Measurements from ENCODE around the gene TUBGCP2.

The TUBGCP2 gene

DNA sequence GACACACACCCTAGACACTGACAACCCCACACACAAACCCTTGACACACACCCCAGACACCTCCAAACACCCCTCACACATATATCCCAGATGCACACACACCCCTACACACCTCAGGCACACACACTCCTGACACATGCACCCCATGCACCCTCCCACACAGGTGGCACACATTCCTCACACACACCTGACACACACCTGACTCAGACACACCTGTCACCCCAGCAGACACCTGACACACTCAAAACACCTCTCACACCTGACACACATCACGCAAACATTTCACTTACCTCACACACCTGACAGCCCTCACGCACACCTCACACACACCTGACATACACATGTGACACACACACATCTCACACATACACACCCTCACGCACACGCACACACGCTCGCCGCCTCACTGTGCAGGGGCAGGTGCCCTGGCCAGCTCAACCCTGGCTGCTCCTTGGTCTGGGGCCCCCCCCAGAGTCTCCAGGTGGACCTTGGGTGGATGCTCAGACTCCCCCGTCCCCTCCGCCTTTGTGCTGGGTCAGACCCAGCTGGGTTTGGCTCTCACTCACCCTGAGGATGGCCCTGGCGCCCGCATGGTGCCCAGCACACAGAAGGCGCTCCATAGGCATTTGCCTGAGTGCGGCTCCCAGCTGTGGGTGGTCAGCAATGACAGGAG is 31.2 kb upstream of the TUBGCP2 start:
- no peak for DNase-seq

DNA sequence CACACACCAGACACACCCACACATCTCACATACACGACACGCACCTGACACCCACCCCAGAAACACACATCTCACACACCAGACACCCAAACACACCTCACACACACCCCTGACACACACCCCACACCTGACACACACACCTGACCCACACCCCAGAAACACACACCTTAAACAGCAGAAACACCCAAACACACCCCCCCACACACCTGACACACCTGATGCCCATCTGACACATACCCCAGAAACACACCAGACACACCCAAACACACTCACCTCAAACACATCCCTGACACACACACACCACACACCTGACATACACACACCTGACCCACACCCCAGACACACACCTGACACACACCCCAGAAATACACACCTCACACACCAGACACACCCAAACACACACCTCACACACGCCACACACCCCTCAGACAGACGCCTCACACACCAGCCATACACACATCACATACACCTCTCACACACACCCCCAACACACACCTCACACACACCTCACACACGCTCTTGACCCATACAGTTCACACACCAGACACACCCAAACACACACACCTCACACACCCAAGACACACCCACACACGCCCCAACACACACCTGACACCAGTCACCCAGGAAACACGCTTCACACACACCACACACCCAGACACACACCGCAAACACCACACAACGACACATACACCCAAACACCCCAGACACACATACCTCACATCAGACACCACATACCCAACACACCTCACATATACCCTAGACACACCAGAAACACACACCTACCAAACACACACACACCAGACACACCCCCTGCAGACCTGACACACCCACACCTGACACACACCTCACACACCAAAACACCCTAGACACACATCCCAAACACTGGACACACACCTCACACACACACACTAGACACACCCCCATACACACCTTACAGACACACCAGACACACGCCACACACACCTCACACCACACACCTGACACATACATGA is 29.7 kb upstream of the TUBGCP2 start:
- DNase-seq, result no peak

DNA sequence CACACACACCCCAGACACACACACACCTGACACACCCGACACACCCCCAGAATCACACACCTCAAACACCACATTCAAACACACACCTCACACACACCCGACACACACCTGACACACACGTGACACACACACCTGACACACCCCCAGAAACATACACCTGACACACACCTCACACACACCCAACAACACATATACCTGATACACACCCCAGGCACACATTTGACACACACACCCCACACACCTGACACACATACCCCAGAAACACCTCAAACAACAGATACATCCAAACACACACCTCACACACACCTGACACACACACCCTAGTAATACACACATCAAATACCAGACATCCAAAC is 28.7 kb upstream of the TUBGCP2 start:
- DNase-seq, result no peak

DNA sequence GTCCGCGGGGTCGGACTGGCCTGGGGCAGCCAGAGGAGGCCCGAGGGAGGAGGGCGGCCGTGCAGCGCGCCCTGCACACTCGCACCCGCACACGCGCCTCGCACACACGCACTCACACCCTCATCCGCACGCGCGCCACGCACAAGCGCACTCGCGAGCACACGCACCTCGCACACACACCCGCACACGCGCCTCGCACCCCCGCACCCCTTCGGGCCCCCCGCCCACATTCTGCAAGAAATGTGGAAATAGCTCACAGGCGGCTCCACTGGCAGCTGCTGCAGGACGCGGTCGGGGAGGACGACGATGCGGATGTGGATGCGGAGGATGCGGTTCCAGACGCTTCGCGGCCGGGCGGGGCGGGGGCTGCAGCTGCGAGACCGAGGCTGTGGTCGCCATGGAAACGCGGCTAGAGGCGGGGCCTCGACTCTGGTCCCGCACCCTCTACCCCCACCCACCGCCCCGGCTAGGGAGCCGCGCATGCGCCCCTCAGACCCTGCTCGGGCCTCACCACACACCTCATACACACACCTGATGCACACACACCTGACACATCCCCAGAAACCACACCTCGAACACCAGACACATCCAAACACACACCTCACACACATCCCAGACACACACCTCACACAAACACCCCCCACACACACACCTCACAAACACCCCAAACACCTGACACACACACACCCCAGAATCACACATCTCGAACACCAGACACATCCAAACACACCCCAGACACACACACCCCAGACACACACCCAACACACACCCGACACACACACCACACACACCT is 28.1 kb upstream of the TUBGCP2 start, which contains the start of gene CALY:
TSS of gene CALY (minus strand) at position 320 of the 793 bp plus-strand sequence. CDS start 7,907 bp downstream, outside the sequence.
- DNase-seq, result peak; percentile 92

DNA sequence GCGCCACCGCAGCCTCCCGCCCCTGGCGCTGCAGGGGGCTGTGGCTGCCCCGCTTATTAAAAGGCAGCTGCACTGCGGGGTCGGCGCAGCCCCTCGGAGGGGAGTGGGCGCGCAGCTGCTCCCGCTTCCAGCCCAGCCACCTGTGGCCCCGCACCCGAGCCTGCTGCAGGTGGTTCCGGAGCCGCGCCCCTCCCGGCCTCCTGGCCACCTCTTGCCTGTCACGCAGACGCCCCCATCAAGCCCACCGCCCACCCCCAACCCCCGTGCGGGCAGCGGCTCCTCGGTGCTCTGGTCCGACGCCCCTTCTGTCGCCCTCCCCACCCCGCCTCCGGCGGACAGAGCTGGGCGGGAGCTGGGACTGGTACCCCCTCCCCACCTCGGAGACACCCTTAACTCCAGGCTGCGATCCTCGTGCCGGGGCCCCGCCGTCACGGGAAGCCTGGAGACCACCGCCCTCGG is 27.5 kb upstream of the TUBGCP2 start:
- no peak for DNase-seq

DNA sequence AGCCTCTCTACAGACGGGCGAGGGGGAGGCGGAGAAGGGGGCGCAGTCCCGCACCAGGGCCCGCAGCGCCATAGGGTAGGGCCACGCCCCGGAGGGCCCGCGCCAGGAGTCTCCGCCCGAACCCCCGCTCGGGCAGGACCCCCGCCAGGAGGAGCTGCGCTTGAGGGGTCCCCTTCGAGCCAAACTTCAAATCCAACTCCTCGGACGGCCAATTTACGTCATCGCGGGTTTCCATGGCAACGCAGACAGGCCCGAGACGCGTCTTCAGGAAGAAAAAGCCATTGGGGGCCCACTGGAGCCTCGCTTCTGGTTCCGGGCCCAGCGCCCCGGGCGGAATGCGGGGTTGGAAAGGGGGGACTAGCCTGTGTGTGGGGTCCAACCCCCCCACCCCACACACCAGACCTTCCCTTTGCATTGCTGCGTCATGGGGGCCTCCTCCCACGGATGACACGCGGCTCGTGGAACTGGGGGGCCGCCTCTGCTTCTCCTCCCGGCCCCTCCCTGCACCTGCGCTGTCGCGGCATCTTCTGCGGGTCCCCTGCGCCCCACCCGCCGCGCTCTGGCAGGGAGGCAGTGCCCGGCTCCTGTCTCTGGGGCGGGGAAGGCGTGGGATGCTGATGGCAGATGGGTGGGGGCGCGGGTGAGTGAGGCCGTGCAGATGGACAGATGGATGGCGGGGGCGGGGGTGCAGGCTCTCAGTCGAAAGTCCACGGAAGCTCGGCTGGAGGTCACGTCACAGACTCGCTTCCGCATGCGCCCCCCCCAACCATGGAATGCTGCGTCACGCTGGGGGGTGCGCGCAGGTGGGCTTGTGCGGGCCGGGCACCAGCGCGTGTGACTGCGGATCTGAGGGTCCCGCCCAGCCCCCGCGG is 26.8 kb upstream of the TUBGCP2 start:
- peak; percentile 89 for DNase-seq

DNA sequence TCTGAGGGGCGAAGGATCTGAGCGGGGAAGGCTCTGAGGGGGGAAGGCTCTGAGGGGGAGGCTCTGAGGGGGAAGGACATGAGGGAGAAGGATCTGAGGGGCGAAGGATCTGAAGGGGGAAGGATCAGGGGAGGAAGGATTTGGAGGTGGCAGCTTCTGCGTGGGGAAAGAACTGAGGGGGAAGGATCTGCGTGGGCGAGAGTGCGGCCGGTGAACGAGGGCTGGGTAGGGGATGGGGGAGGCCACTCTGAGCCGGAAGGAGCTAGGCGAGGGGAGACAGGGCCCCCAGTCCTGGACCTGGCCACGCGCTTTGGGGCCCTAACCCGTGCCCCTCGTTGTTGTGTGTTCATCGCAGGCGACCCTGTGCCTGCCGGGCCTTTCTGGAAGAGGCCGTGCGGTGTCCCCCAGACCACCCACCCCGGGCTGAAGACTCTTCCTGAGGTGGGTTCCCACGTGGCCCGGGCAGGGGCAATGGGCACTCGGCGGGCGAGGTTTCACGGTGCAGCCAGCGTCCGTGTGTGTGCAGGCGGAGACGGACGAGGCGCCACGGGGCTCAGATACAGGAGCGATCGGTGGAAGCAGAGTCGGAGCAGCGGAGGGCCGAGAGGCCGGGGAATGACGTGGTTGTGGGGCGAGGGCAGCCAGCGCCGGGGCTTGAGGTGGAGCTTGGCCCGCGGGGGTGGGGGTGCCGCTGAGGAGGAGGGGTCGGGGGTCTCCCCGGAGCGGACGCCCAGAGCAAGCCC is 26.0 kb upstream of the TUBGCP2 start:
- peak; percentile 25 for DNase-seq

DNA sequence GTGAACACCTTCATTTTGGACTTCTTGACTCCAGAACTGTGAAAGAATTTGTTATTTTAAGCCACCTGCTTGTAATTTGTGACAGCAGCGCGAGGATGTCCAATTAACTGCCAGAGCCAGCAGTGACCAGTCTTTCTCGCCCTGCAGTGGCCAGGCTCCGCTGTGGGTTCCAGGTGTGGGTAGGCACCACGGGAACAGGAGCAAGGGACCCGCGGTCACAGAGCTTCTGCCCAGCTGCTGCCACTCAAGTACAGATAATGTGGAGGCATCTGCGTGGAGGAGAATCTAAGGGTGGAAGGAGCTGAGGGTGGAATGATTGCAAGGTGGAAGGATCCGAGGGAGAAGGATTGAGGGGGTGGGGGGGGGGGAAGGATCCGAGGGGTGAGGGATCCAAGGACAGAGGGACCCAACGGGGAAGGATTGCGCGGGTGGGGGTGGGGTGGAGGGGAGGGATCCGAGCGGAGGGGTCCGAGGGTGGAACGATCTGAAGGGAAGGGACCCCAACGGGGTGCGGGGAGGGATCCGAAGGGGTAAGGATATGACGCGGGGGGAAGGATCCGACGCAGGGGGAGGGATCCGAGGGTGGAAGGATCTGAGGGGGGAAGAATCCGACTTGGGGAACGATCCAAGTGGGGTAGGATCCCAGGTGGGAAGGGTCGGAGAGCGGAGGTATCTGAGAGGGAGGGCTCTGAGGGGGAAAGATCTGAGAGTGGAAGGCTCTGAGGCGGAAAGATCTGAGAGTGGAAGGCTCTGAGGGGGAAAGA is 24.4 kb upstream of the TUBGCP2 start:
- DNase-seq, result no peak

DNA sequence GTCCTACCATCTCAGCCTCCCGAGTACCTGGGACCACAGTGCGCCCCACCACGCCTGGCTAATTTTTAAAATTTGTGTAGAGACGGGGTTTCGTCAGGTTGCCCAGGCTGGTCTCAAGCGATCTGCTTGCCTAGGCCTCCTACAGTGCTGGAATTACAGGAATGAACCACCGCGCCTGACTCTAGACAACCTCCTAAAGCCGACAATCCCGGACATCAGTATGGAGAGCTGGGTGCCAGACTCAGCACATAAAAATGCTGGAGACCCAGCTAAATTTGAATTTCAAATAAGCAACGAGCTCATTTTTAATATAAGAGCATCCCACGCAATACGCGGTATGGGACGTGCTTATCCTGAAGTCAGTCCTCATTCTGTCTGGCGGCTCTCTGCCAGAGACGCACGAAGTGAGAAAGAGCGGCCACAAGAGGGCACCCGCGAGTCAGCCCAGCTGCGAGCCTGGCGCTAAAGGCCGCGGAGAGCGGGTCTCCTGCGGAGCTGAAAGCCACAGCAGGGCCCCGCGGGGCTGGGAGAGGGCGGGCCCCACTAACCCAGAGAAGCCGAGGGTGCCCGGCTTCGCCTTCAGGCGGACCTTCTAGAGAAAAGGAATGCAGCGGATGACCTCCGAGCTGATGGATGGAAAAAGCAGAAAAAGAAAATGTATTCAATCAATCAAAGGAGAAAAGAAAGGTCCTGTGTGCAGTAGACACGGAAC is 21.0 kb upstream of the TUBGCP2 start:
- peak; percentile 87 for DNase-seq

DNA sequence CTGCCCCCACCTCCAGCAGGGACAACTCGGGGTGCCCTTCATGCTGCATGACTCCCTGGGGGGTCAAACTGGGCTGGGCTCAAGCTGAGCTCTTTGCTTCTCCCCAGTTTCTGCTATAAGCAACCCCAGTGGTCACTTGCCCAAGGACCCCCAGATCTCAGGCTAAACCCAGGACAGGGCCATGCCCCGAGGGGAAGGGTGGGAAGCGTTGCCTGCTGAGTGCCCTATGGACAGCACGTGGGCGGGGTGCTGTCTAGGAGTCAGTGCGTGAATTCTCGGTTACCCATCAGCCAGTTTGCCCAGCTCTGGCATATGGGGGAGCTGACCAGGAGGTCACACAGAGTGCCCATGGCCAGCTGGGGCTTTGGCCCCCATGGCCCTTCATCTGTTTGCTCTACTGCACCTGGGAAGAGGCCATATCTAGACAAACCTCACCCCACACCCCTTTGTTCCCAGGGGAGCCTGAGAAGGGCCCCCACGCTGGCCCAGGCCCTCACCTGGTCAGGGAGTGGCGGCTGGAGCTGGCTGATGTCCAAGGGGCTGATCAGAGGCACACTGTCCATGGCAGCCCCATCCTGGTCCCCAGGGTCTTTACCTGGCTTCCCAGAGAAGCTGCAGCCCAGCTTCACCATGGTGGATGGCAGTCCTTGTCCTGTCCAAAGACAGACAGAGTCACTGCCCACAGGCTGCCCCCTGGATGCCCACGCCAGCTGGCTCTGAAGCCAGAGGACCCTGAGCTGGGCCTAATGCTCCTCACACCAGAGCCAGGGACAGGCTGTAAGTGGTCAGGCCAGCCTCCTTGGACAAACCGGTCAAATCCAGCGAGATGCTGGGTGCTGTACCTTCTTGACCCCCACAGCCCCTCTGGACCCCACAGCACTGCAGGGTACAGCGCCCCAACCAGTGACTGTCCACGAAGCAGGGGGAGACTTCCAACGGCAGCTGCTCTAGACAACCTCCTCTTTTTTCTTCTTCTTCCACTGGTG is 20.0 kb upstream of the TUBGCP2 start:
- no peak for DNase-seq

DNA sequence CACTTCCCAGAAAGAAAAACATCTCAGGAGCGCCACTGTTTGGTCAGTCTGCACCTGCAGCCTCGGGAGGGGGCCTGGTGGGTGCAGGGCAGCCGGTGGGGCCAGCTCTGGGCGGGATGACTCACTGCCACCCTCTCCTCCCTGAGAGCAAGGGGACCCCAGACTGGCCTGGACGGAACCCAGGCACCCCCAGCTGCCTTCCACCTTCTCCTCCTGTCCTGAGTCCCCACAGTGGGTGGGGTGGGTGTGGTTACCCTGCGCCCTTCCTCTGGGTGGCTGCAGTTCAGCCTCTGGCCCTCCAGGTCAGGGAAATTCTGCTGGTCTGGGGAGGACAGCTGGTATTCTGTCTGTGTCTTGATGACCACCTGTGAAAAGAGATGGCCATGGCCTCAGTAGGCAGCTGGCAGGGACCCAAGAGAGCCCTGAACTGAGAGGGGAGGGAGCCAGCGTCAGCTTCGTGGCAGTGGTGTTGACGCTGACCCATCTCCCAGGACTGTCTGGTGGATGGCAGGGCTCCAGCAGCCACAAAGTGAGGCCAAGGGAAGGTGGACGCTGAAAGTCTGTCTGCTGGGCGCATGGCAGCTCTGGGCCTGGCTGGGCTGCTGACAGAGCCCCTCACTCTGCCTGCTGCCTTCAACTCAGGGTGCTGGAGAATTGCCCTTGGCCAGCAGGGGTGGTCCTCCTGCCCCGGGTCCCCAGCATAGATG is 19.1 kb upstream of the TUBGCP2 start:
- no peak for DNase-seq

DNA sequence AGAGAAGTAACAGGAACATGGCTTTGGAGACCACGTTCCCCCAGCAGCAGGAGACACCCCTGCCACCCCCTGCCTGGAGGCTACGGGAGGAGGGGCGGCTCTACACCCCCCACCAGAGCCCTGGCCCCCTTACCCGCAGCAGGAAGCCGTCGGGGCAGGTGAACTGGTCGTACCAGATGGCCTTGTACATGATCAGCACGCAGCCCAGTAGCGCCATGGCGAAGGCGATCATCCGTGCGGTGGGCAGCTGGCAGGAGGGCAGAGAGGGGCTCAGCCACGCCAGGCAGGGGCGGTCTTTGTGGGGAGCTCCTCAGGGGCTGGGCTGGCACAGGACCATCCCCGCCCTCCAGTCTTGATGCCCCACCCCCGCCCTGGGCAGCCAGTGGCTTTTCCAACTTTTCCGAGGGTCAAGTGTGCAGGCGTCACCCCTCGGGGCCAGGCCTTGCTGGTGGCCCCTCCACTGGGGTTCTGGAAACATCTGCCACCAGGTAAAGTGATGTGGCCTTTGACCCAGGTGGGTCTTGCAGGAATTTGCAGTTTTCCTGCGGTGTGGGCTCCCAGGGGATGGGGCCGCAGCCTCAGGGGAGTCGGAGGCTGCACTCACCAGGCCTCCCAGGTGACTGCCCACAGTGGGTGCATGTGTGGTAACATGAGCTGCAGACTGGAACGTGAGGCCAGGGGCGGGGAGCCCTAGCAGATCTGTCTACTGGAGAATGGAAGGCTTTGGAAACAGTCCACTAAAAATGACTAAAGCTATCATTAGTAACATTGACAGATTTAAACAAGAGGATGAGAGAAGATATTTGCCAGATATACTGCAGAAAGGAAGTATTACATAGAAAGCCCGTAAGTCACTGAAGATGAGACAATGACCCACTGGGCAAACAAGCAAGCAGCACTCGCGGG is 18.3 kb upstream of the TUBGCP2 start:
- DNase-seq, result no peak

DNA sequence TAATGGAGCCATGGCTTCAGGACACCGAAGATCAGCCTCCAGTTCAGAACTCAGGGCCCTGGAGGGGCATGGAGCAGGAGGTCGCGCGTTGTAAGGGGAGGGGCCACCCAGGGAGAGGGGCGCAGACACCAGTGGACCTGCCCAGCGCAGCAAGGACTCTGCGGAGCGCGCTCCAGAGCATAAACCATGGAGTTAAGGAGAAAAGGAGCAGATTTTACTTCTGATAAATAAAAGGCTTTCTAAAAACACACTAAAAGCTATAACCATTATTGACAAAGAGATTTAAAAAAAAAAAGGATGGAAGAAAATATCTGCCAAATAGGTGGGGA is 17.5 kb upstream of the TUBGCP2 start:
- no peak for DNase-seq

DNA sequence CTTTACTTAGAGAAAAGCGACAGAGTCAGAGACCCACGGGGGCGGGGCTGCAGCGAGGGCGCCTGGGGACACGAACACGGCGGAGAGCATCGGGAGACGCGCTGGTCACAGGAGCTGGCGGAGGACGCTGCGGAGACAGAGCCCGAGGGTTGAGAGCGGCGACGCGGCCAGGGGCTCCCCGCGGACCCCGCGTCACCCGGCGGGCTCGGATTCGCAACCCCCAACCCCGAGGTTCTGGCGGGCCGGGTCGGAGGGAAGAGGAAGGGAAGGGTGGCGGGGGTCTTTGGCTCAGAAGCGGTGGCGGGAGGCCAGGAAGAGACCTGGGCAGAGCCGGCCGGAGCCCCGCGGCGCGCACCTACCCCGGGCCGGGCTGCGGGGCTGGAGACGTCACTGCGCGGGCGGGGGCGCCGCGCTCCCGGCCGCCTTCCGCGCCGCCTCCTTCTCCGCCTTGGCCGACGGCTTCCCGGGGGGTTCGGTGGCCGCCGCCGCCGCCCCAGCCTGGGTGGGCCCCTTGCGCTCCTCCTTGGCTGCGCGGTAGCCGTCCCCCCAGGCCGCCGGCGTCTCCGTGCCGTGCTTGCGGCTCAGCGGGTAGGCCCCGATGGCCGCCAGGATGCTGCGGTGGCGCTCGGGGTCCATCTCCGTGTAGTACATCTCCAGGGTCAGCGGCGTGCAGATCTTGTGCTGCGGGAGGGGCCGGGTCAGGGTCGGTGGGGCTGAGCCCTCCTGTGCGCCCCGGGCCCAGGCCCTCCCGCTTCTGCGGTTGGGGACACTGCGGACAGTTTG is 17.0 kb upstream of the TUBGCP2 start:
- DNase-seq, result peak; percentile 34

DNA sequence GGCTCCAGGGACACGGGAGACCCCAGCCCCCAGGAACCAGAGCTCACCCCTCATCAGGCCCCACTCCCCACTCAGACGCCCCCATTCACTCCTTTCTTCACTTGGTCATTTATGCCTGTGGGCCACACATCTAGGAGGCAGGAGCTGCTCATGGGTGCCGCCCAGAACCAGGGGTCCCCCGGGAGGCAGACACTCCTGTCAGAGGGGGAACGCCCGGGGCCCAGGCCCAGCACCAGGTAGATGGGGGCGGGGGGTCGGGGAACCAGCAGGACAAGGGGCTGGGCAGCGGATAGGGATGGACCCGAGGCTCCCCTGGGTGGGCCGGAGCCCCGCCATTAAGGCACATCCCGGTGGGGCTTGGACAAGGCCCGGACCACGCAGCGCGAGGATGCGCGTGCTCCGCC is 16.2 kb upstream of the TUBGCP2 start:
- no peak for DNase-seq

DNA sequence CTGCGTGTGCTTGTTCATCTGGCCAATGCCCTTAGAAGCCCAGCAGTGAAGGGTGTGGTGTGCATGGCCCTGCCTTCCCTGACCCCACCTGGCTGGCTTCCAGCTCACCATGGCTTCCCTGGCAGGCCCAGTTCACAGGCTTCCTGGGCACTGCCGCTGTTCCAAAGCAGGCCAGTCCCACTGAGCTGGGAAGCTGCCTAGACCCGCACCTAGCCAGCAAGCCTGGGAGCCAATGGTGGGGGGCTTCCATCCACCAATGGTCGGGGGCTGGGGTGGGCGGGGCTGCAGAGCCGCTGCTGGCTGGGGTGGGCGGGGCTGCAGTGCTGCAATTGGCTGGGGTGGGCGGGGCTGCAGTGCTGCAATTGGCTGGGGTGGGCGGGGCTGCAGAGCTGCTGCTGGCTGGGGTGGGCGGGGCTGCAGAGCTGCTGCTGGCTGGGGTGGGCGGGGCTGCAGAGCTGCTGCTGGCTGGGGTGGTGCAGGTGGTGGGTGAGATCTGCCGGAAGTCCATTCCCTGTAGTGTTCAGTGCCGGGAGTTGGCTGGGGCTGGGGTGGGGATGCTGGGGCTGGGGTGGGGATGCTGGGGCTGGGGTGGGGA is 15.6 kb upstream of the TUBGCP2 start:
- DNase-seq, result peak; percentile 82
